HepG2 (cell line): ENCODE results near the gene SLC13A2. TPM values are rescaled to one million over a fixed set of nuclear protein-coding genes. Genes with fewer than 3 reads are reported as not detected.

Source experiments
- ATAC-seq: fragments of 200-7000 bp; cut with Tn5 transposase; 3 replicates; pipeline ENCODE4 v1.9.1; 2020; ENCODE audit warnings: mild to moderate bottlenecking, moderate library complexity
- BruUV-seq: library from RNA; stranded (reverse); fragments of 400-500 nt; replicated peaks from 2 replicates; lab custom pipeline; 2021; lab: Mats Ljungman, UMichigan
- CTCF ChIA-PET: fragments of 300-600 bp; formaldehyde crosslinking; extraction: SDS; loops from one replicate; lab custom pipeline; 2021; ENCODE audit warnings: low total read pairs, inconsistent platforms, low intra/inter-chr PET ratio; lab: Yijun Ruan, JAX
- POLR2A ChIA-PET: fragments of 350-600 bp; sonication (Branson Sonifier 250); formaldehyde crosslinking; loops from one replicate; lab custom pipeline; 2020; ENCODE audit warnings: antibody characterized with exemption, inconsistent platforms; lab: Yijun Ruan, JAX
- DNase-seq: peaks from one replicate; pipeline ENCODE4 v3.0.0-alpha.2; 2015; ENCODE audit warnings: low spot score
- FAIRE-seq: peaks from 3 replicates; lab custom pipeline; 2011; peaks lifted over from hg19 to GRCh38; lab: Jason Lieb, UNC
- H2AFZ ChIP-seq: one replicate; pipeline ENCODE4 v1.6.1; 2011; ENCODE audit warnings: low read length, inconsistent platforms
- H3K27ac ChIP-seq: fragments of 300-600 bp; 3 replicates; pipeline ENCODE4 v1.8.0; 2011; ENCODE audit warnings: mixed run types, mild to moderate bottlenecking, mixed read lengths, low read length, inconsistent platforms; ENCODE audit not compliant: insufficient read depth; ENCODE audit errors: extremely low read length
- H3K27me3 ChIP-seq, 2 experiments: fragments of 200-600 bp in 1 of 2; 2 replicates in 1 of 2; 3 replicates in 1 of 2; pipeline versions ENCODE4 v1.6.0 to v1.8.0; 2011; ENCODE audit warnings: low read length in 2 of 2, mild to moderate bottlenecking in 2 of 2, moderate library complexity in 2 of 2, inconsistent platforms in 1 of 2; ENCODE audit not compliant: insufficient read depth in 2 of 2, control insufficient read depth in 1 of 2
- H3K36me3 ChIP-seq, 2 experiments: fragments of 200-600 bp in 1 of 2; replicated peaks in 1 of 2; 2 replicates in 1 of 2; 3 replicates in 1 of 2; pipeline versions ENCODE4 v1.5.1 to v1.8.0; 2011; ENCODE audit warnings: low read length in 2 of 2, inconsistent platforms in 1 of 2; ENCODE audit not compliant: insufficient read depth in 2 of 2, control insufficient read depth in 1 of 2
- H3K4me1 ChIP-seq: 2 replicates; pipeline ENCODE4 v1.5.1; 2012; ENCODE audit warnings: low read length, inconsistent platforms; ENCODE audit not compliant: insufficient read depth
- H3K4me2 ChIP-seq: 2 replicates; pipeline ENCODE4 v1.6.0; 2011; ENCODE audit warnings: low read depth, low read length, inconsistent platforms
- H3K4me3 ChIP-seq, 3 experiments: fragments of 200-600 bp in 1 of 3; sonication (generic), shearing (Covaris generic) in 1 of 3; replicated peaks in 1 of 3; 2 replicates each; pipeline ENCODE4 v1.5.1; 2011 to 2016; ENCODE audit warnings: low read length in 3 of 3, inconsistent platforms in 2 of 3, low read depth in 2 of 3, mild to moderate bottlenecking in 2 of 3, control low read depth in 1 of 3, mixed read lengths in 1 of 3; ENCODE audit not compliant: insufficient read depth in 1 of 3
- H3K79me2 ChIP-seq: one replicate; pipeline ENCODE4 v1.6.1; 2011; ENCODE audit warnings: low read length, inconsistent platforms; ENCODE audit not compliant: insufficient read depth
- H3K9ac ChIP-seq: 2 replicates; pipeline ENCODE4 v1.6.0; 2011; ENCODE audit warnings: mild to moderate bottlenecking, low read depth, low read length, inconsistent platforms; ENCODE audit not compliant: insufficient read depth
- H3K9me3 ChIP-seq: 2 replicates; pipeline ENCODE4 v1.5.1; 2012; ENCODE audit warnings: mild to moderate bottlenecking, low read length
- H4K20me1 ChIP-seq: 2 replicates; pipeline ENCODE4 v1.6.0; 2011; ENCODE audit warnings: inconsistent platforms, mild to moderate bottlenecking, low read length, moderate library complexity; ENCODE audit not compliant: insufficient read depth
- IKZF1 ChIP-seq: fragments of 450-650 bp; IDR thresholded peaks from 2 replicates; pipeline ENCODE4 v1.7.1; 2016
- KLF12 ChIP-seq: sonication (generic); formaldehyde crosslinking; IDR thresholded peaks from 2 replicates; pipeline ENCODE4 v1.4.0; 2020; ENCODE audit warnings: missing genetic modification reagents, borderline replicate concordance
- MTF2 ChIP-seq: sonication (generic); formaldehyde crosslinking; IDR thresholded peaks from 2 replicates; pipeline ENCODE4 v1.5.0; 2020; ENCODE audit warnings: missing genetic modification reagents, borderline replicate concordance
- RBM39 ChIP-seq: fragments of 200-400 bp; formaldehyde crosslinking; IDR thresholded peaks from one replicate; pipeline ENCODE4 v1.6.1; 2018; ENCODE audit warnings: antibody characterized with exemption, mild to moderate bottlenecking, low read depth, low read length; ENCODE audit not compliant: poor library complexity, severe bottlenecking
- TFDP1 ChIP-seq: IDR thresholded peaks from 2 replicates; pipeline ENCODE4 v1.6.1; 2016; ENCODE audit warnings: missing compliant biosample characterization, missing genetic modification reagents, borderline replicate concordance
- ZNF709 ChIP-seq: sonication (generic); formaldehyde crosslinking; IDR thresholded peaks from 2 replicates; pipeline ENCODE4 v1.5.0; 2020; ENCODE audit warnings: mild to moderate bottlenecking, missing genetic modification reagents
- WGBS: methylation state at CpG from one replicate; pipeline ENCODE4 v1.1.6; 2017; ENCODE audit warnings: low lambda C conversion rate; 5-methylcytosine and 5-hydroxymethylcytosine counted together
- in situ Hi-C: cut with HindIII; loops from 2 replicates; pipeline ENCODE4 v1.10.0; 2017; ENCODE audit warnings: low pct_unique_long_range_greater_than_20kb; ENCODE audit not compliant: extremely low pct_ligation_motif_present
- intact Hi-C: fragments of 100-400 bp; cut with micrococcal nuclease; formaldehyde crosslinking; loops from one replicate; pipeline ENCODE4 v1.10.0; 2022; ENCODE audit not compliant: unreplicated experiment
- polyA plus RNA-seq, 8 experiments: library from polyadenylated mRNA; depleted of rRNA in 3 of 8; stranded (reverse) in 7 of 8; unstranded in 1 of 8; fragments of >200 nt; fragmentation: Illumina TruSeq in 4 of 8; extraction: Trizol in 4 of 8; gene quantifications; 2 replicates each; pipeline versions ENCODE4 v1.2.1 to v1.2.3, GENCODE V29; 2011 to 2016; ENCODE audit warnings: low read depth in 4 of 8, missing spikeins in 1 of 8, mixed read lengths in 1 of 8; ENCODE audit not compliant: insufficient read depth in 1 of 8
- total RNA-seq, 5 experiments: library from RNA; depleted of rRNA; stranded (reverse); fragments of >200 nt; fragmentation: Illumina TruSeq; extraction: Trizol; gene quantifications; 2 replicates each; pipeline ENCODE4 v1.2.3, GENCODE V29; 2016; ENCODE audit warnings: low read depth in 1 of 5
- TF ChIP-seq, protein P1 (sequence below): IDR thresholded peaks from 2 replicates; pipeline ENCODE4 v1.6.1; 2016; ENCODE audit warnings: low read depth, control low read depth
- TF ChIP-seq, protein P2 (sequence below): sonication (generic); formaldehyde crosslinking; IDR thresholded peaks from 2 replicates; pipeline ENCODE4 v1.4.0; 2020; ENCODE audit warnings: mild to moderate bottlenecking, missing genetic modification reagents, borderline replicate concordance

Gene SLC13A2
- total and polyA plus RNA-seq, 2 of the 13 experiments (the other 11 are each of a cell fraction or from before 2014, with no cell fraction given): 0.07 TPM; not detected in 1

DNA sequence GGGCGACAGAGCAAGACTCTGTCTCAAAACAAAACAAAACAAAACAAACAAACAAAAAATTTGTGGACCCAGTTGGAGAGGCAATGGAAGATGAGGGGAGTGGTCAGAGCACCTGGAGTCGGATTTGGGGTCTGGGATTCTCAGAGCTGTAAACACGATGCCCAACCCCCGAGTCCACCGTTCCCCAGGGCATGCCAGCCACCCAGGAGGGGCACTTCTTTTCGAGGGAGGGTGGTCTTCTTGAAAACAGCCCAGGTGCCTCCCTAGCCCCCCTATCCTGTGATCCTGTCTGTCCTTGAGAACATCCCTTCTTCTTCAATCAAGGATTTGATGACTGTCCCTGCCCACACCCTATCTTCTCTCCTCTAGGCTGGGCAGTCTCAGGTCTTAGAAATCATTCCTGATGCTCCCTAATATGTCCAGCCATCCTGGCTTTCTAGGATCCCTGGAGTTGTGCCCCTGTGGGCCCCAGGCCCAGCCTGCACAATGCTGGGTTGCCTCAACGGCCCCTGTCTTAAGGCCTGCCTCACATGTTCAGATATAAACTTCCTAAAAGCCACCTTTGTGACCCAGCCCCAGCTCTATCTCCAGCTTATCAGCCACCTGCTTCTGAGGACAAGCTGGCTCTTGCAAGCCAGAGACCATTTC, 3.1 kb upstream of the SLC13A2 start (continued):
- TF ChIP-seq, protein P1, sequence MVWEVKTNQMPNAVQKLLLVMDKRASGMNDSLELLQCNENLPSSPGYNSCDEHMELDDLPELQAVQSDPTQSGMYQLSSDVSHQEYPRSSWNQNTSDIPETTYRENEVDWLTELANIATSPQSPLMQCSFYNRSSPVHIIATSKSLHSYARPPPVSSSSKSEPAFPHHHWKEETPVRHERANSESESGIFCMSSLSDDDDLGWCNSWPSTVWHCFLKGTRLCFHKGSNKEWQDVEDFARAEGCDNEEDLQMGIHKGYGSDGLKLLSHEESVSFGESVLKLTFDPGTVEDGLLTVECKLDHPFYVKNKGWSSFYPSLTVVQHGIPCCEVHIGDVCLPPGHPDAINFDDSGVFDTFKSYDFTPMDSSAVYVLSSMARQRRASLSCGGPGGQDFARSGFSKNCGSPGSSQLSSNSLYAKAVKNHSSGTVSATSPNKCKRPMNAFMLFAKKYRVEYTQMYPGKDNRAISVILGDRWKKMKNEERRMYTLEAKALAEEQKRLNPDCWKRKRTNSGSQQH: no peak
- TF ChIP-seq IKZF1 (no peak), TFDP1 (CRISPR knock-in tag) (no peak), ZNF709 (CRISPR knock-in tag) (no peak)

DNA sequence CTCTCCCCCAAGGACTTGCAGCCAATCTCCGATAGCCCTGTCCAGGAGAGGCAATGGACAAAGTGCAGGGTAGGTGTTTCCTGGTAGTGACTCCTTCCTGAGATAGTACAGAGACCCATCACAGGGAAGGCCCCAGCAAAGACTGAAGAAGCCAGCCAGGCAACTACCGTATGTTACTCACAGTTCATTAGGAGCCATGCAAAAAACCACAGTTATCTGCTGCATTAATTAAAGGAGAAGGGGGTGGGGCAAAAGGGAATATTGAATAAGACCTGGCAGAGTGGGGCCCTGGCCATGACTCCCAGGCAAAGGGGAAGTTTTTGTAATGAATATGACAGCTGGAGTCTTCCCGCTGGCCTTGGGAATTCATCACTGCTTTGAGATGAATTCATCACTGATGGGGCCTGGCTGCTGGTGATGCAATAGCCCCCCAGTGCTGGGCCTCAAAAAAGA, 2.5 kb upstream of the SLC13A2 start:
- intact Hi-C loops (no loop called here), in situ Hi-C loops (no loop called here)
- no peak for DNase-seq
- WGBS: 16% methylated on average over 3 of the region's 3 CpGs
- TF ChIP-seq MTF2 (CRISPR knock-in tag) (no peak), KLF12 (CRISPR knock-in tag) (no peak), RBM39 (no peak)
- TF ChIP-seq, protein P2, sequence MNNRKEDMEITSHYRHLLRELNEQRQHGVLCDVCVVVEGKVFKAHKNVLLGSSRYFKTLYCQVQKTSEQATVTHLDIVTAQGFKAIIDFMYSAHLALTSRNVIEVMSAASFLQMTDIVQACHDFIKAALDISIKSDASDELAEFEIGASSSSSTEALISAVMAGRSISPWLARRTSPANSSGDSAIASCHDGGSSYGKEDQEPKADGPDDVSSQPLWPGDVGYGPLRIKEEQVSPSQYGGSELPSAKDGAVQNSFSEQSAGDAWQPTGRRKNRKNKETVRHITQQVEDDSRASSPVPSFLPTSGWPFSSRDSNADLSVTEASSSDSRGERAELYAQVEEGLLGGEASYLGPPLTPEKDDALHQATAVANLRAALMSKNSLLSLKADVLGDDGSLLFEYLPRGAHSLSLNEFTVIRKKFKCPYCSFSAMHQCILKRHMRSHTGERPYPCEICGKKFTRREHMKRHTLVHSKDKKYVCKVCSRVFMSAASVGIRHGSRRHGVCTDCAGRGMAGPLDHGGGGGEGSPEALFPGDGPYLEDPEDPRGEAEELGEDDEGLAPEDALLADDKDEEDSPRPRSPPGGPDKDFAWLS (CRISPR knock-in tag): no peak
- H3K27me3 ChIP-seq: peaks cover 0 to 15% of the 10 kb centered on the region in 2 experiments; a peak in 2 of 5 replicates
- no peaks in the 10 kb centered on the region for H3K36me3 ChIP-seq
- H3K9ac ChIP-seq: no peak overlapping the region
- no peak overlapping the region for H3K4me2 ChIP-seq
- no peak for FAIRE-seq
- no peak overlapping the region for H3K27ac ChIP-seq
- H3K79me2 ChIP-seq: no peaks in the 10 kb centered on the region
- ChIA-PET CTCF (no interaction called here), POLR2A (interaction anchor here (0.6 kb wide), 1 partner anchor 43 kb away, joined by 3 read pairs; no protein-coding TSS in a partner anchor)
- ATAC-seq: no peak
- H3K4me1 ChIP-seq: peaks cover 46% of the 10 kb centered on the region
- H2AFZ ChIP-seq: no peak overlapping the region
- BruUV-seq: no TSS peak
- no peaks in the 10 kb centered on the region for H4K20me1 ChIP-seq
- no peaks in the 10 kb centered on the region for H3K9me3 ChIP-seq
- no peak overlapping the region for H3K4me3 ChIP-seq
